Measurements from ENCODE around the gene FBXO2. TPM values are rescaled to one million over a fixed set of nuclear protein-coding genes. Genes with fewer than 3 reads are reported as not detected.
A peak's percentile ranks its signal among the peaks of the same experiment; 100 is the strongest.

FBXO2 gene
- total and polyA plus RNA-seq, 9 of the 15 experiments (the other 6 are each of a cell fraction or from before 2014, with no cell fraction given) = 0.04 to 1.9 (median 0.27) TPM

DNA sequence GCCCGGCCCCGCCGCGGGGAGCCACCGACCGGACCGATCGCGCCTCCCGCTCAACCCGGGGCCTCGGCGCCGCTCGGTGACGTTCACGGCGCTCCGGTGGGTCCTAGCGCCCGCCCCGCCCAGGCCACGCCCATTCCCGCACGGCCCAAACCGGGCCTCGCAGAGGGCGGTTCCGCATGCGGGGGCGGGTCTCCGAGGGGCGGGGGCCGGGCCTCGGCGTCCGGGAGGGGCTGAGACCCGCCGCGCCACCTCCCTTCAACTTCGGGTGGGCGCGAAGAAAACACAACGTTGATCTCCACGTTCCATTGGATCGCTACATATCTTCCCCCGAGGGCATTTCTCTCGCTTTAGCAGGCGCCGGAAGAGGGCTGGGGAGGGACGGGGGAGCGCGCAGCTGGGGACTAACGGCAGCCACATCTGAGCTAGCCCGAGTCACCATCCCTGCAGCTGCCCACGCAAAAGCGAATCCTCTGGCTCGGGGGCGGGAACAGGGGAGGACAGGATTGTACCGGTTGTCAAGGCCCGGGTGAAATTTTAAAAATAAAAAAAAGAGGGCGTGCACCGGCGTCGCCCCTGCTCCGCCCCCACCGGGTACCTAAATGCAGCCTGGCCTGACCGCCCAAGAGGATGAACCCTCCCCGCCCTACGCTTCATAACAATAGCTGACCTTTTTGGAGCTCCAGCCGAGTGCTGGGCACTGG is 27.0 kb upstream of the FBXO2 start, which contains the start of gene MAD2L2 (continued):
- peak; percentile 41 for TF ChIP-seq NCOR1 (IDR thresholded peaks at IDR 0.05)
- TF ChIP-seq TEAD4 (IDR thresholded peaks at IDR 0.05; ENCODE audit: low read length) = no peak
- TF ChIP-seq TEAD4 (CRISPR knock-in tag; IDR thresholded peaks at IDR 0.05; ENCODE audit: borderline replicate concordance) = no peak
- TF ChIP-seq SREBF1 (IDR thresholded peaks at IDR 0.05; ENCODE audit: borderline replicate concordance, low read depth, low read length) = no peak
- no peak for TF ChIP-seq IFI16 (CRISPR knock-in tag; IDR thresholded peaks at IDR 0.05)
- TF ChIP-seq ZNF586 (CRISPR knock-in tag; conservative IDR thresholded peaks at IDR 0.05) = no peak
- TF ChIP-seq, protein P1, sequence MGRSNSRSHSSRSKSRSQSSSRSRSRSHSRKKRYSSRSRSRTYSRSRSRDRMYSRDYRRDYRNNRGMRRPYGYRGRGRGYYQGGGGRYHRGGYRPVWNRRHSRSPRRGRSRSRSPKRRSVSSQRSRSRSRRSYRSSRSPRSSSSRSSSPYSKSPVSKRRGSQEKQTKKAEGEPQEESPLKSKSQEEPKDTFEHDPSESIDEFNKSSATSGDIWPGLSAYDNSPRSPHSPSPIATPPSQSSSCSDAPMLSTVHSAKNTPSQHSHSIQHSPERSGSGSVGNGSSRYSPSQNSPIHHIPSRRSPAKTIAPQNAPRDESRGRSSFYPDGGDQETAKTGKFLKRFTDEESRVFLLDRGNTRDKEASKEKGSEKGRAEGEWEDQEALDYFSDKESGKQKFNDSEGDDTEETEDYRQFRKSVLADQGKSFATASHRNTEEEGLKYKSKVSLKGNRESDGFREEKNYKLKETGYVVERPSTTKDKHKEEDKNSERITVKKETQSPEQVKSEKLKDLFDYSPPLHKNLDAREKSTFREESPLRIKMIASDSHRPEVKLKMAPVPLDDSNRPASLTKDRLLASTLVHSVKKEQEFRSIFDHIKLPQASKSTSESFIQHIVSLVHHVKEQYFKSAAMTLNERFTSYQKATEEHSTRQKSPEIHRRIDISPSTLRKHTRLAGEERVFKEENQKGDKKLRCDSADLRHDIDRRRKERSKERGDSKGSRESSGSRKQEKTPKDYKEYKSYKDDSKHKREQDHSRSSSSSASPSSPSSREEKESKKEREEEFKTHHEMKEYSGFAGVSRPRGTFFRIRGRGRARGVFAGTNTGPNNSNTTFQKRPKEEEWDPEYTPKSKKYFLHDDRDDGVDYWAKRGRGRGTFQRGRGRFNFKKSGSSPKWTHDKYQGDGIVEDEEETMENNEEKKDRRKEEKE (IDR thresholded peaks at IDR 0.05; ENCODE audit: borderline replicate concordance in 1 of 2, control insufficient read depth in 1 of 2, low read depth in 2 of 2, low read length in 1 of 2) = peak in 1 of 2 experiments; percentile 27; a peak in 1 of 4 replicates
- no peak for TF ChIP-seq ZNF408 (CRISPR knock-in tag; IDR thresholded peaks at IDR 0.05; ENCODE audit: low read depth)
- no peak for TF ChIP-seq PURB (CRISPR knock-in tag; IDR thresholded peaks at IDR 0.05; ENCODE audit: low read depth)
- peak; percentile 75; the same call in 1 of the 2 replicates for TF ChIP-seq ELF1 (tag; IDR thresholded peaks at IDR 0.05)
- no peak for TF ChIP-seq HDAC8 (tag; IDR thresholded peaks at IDR 0.05)
- TF ChIP-seq HMGN3 (IDR thresholded peaks at IDR 0.05; ENCODE audit: borderline replicate concordance, extremely low read depth, insufficient read length, low read depth, low read length) = peak; percentile 68
- no peak; the same call in 1 of the 2 replicates for TF ChIP-seq CC2D1A (IDR thresholded peaks at IDR 0.05)
- TF ChIP-seq ZNF584 (CRISPR knock-in tag; IDR thresholded peaks at IDR 0.05; ENCODE audit: low read depth) = no peak
- TF ChIP-seq, protein P2, sequence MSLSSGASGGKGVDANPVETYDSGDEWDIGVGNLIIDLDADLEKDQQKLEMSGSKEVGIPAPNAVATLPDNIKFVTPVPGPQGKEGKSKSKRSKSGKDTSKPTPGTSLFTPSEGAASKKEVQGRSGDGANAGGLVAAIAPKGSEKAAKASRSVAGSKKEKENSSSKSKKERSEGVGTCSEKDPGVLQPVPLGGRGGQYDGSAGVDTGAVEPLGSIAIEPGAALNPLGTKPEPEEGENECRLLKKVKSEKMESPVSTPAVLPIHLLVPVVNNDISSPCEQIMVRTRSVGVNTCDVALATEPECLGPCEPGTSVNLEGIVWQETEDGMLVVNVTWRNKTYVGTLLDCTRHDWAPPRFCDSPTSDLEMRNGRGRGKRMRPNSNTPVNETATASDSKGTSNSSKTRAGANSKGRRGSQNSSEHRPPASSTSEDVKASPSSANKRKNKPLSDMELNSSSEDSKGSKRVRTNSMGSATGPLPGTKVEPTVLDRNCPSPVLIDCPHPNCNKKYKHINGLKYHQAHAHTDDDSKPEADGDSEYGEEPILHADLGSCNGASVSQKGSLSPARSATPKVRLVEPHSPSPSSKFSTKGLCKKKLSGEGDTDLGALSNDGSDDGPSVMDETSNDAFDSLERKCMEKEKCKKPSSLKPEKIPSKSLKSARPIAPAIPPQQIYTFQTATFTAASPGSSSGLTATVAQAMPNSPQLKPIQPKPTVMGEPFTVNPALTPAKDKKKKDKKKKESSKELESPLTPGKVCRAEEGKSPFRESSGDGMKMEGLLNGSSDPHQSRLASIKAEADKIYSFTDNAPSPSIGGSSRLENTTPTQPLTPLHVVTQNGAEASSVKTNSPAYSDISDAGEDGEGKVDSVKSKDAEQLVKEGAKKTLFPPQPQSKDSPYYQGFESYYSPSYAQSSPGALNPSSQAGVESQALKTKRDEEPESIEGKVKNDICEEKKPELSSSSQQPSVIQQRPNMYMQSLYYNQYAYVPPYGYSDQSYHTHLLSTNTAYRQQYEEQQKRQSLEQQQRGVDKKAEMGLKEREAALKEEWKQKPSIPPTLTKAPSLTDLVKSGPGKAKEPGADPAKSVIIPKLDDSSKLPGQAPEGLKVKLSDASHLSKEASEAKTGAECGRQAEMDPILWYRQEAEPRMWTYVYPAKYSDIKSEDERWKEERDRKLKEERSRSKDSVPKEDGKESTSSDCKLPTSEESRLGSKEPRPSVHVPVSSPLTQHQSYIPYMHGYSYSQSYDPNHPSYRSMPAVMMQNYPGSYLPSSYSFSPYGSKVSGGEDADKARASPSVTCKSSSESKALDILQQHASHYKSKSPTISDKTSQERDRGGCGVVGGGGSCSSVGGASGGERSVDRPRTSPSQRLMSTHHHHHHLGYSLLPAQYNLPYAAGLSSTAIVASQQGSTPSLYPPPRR (CRISPR knock-in tag; IDR thresholded peaks at IDR 0.05; ENCODE audit: borderline replicate concordance) = no peak
- no peak for TF ChIP-seq ZKSCAN1 (IDR thresholded peaks at IDR 0.05; ENCODE audit: low read depth, low read length)
- peak; percentile 84 for TF ChIP-seq SIN3B (IDR thresholded peaks at IDR 0.05; ENCODE audit: low read depth)
- 0 out of 2 replicates have a peak, but pooled peaks have one; percentile 21 for TF ChIP-seq ZC3H4 (CRISPR knock-in tag; IDR thresholded peaks at IDR 0.05; ENCODE audit: borderline replicate concordance)
- TF ChIP-seq ZNF668 (CRISPR knock-in tag; IDR thresholded peaks at IDR 0.05) = no peak
- no peak; a peak in 1 of 4 replicates for TF ChIP-seq CSDE1 (IDR thresholded peaks at IDR 0.05)
- TF ChIP-seq RBM25 (IDR thresholded peaks at IDR 0.05; ENCODE audit: low read depth, low read length, severe bottlenecking) = peak; percentile 73
- TF ChIP-seq LARP7 (IDR thresholded peaks at IDR 0.05) = no peak

Data from K562 (cell line).